HG02938 (cell line): Measurements from ENCODE around the gene AFG3L2.

Experiments
- ATAC-seq: cut with Tn5 transposase; IDR thresholded peaks from one replicate; pipeline ENCODE4 v1.9.1; 2021; ENCODE audit warnings: mild to moderate bottlenecking, moderate library complexity; ENCODE audit not compliant: unreplicated experiment

Gene AFG3L2

GRCh38 chr18:12282442-12283039 lies 94.5 kb downstream of the AFG3L2 start:
- ATAC-seq, result no peak

- ATAC-seq, result no peak
Measured at GRCh38 chr18:12281861-12282260, 95.2 kb downstream of the AFG3L2 start.

- ATAC-seq, result no peak
Measured at GRCh38 chr18:12279781-12280531, 97.1 kb downstream of the AFG3L2 start.
